Neural progenitor cell (in vitro differentiated cells): ENCODE measurements around the gene FITM1.

Experiments used
- EZH2phosphoT487 ChIP-seq: fragments of 200-600 bp; sonication (generic); IDR thresholded peaks from 2 replicates; pipeline ENCODE4 v1.6.1; 2017; ENCODE audit warnings: antibody characterized with exemption
- TF ChIP-seq, protein P1 (sequence below): fragments of 200-600 bp; sonication (generic); IDR thresholded peaks from 2 replicates; pipeline ENCODE4 v1.5.1; 2017; ENCODE audit warnings: antibody characterized with exemption, mild to moderate bottlenecking

DNA sequence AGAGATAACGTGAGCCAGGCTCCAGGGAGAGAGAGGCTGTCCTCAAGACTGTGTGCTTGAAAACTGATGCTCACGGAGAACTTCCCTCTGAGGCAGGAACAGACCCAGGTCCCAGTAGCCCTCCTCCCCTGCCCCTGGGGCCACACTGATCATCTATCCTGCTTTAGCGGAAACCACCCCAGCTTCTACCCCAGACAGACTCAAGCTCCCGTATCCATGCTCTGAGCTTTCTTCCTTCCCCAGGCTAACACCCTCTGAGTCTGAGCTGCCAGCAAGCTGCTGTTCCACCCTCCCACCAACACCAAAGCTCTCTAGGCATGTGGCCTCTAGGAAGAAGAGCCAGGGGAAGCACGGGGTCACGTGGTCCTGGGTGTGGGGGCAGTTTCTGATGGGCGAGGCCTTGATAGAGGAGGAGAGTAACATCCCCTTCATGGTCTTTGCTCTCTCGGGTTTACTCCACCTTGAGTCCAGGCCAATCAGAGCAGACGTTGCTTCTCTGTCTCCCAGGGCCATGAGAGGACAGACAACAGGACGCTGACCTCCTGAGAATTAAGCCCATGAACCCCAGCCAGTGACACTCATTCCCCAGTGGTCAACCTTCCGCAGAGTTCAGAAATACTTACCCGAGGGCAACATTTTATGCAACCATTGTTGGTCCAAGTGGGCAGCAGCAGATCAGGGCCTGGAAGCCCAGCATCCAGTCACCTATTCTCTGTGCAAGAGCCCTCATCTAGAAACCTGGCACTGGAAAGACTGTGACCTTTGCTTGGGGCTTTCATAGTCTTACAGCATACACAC is 35.0 kb upstream of the FITM1 start:
- TF ChIP-seq, protein P1, sequence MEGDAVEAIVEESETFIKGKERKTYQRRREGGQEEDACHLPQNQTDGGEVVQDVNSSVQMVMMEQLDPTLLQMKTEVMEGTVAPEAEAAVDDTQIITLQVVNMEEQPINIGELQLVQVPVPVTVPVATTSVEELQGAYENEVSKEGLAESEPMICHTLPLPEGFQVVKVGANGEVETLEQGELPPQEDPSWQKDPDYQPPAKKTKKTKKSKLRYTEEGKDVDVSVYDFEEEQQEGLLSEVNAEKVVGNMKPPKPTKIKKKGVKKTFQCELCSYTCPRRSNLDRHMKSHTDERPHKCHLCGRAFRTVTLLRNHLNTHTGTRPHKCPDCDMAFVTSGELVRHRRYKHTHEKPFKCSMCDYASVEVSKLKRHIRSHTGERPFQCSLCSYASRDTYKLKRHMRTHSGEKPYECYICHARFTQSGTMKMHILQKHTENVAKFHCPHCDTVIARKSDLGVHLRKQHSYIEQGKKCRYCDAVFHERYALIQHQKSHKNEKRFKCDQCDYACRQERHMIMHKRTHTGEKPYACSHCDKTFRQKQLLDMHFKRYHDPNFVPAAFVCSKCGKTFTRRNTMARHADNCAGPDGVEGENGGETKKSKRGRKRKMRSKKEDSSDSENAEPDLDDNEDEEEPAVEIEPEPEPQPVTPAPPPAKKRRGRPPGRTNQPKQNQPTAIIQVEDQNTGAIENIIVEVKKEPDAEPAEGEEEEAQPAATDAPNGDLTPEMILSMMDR: no peak
- no peak for TF ChIP-seq EZH2phosphoT487
